ENCODE results near the gene FCER2.

FCER2 gene

GRCh38 chr19:7654401-7654800 is 47.5 kb downstream of the FCER2 start:
- H3K27ac ChIP-seq, result no peak overlapping the region
- TF ChIP-seq CTCF (IDR thresholded peaks at IDR 0.05) (no peak), ZFX (IDR thresholded peaks at IDR 0.05; ENCODE audit: borderline replicate concordance) (no peak)

- TF ChIP-seq CTCF (IDR thresholded peaks at IDR 0.05) (peak; percentile 97), ZFX (IDR thresholded peaks at IDR 0.05; ENCODE audit: borderline replicate concordance) (no peak)
- peak overlapping the region; percentile 66 for H3K27ac ChIP-seq
These were observed 49.8 kb downstream of the FCER2 start for GRCh38 chr19:7652061-7652641.

- no peak overlapping the region for H3K27ac ChIP-seq
- TF ChIP-seq CTCF (IDR thresholded peaks at IDR 0.05) (no peak), ZFX (IDR thresholded peaks at IDR 0.05; ENCODE audit: borderline replicate concordance) (no peak)
These were observed 51.8 kb downstream of the FCER2 start for GRCh38 chr19:7650148-7650547.

- TF ChIP-seq CTCF (IDR thresholded peaks at IDR 0.05), result no peak
- no peak overlapping the region for H3K27ac ChIP-seq
These were observed 53.5 kb downstream of the FCER2 start for GRCh38 chr19:7648265-7649014.

- no peak overlapping the region for H3K27ac ChIP-seq
- TF ChIP-seq CTCF (IDR thresholded peaks at IDR 0.05), result no peak
- TF ChIP-seq ZFX (IDR thresholded peaks at IDR 0.05; ENCODE audit: borderline replicate concordance), result no peak
These were observed 54.8 kb downstream of the FCER2 start for GRCh38 chr19:7647156-7647555.

GRCh38 chr19:7646426-7646700 is 55.6 kb downstream of the FCER2 start:
- no peak overlapping the region for H3K27ac ChIP-seq
- no peak for TF ChIP-seq CTCF (IDR thresholded peaks at IDR 0.05)
- TF ChIP-seq ZFX (IDR thresholded peaks at IDR 0.05; ENCODE audit: borderline replicate concordance), result no peak

- no peak overlapping the region for H3K27ac ChIP-seq
- TF ChIP-seq CTCF (IDR thresholded peaks at IDR 0.05), result no peak
- no peak for TF ChIP-seq ZFX (IDR thresholded peaks at IDR 0.05; ENCODE audit: borderline replicate concordance)
These were observed 56.1 kb downstream of the FCER2 start for GRCh38 chr19:7645656-7646425.

Measured in 22Rv1 (cell line).